Placental pericyte (primary cell): ENCODE data around the gene TTC29. TPM values are rescaled to one million over a fixed set of nuclear protein-coding genes. Genes with fewer than 3 reads are reported as not detected.

Experiments
- total RNA-seq: library from RNA; depleted of rRNA; stranded (reverse); fragments of >200 nt; gene quantifications from 2 replicates; pipeline ENCODE4 v1.2.3, GENCODE V29; 2012

TTC29 gene, protein sequence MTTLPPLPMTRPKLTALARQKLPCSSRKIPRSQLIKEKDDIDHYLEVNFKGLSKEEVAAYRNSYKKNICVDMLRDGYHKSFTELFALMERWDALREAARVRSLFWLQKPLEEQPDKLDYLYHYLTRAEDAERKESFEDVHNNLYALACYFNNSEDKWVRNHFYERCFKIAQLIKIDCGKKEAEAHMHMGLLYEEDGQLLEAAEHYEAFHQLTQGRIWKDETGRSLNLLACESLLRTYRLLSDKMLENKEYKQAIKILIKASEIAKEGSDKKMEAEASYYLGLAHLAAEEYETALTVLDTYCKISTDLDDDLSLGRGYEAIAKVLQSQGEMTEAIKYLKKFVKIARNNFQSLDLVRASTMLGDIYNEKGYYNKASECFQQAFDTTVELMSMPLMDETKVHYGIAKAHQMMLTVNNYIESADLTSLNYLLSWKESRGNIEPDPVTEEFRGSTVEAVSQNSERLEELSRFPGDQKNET
- 0.22 and 3.1 TPM in 2 replicates for total RNA-seq

DNA sequence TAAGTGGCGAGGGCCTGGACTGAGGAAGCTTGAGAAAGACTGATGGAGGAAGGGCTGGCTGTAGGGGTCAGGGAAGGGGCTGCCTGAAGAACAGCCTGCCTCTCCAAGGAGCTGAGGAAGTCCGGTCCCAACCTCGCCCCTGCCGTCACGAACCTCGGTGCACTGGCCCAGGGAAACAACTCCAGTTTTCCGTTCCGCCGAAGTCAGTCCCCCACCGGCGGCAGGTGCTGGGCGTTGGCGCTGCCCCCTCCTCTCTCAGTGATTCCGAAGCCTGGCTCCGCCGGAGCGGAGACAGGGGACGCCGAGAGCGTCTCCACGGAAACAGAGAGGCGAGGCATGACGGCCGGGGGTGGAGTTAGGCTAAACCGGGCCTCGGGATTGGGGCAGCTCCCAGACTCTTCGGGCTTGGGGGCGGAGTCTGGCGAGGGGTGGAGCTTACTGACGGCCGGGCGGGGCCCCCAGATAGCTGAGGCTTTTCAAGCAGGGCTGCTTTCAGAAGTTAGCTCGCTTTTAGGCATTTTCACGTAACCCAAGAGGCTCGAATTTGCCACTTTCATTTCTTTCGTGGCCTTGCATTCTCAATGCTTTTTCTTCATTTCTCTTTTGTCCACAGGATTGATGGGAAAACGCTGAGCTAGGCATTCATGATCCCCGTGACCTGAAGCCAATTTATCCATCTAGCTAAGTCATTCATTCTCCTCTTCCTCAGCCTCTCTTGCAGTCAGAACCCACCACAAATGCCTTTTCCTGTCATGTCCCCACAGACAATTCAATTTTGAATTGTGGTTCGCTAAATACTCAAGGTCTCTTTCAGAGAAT, at the start of gene TTC29:
TSS of gene TTC29 (minus strand) at position 309 of the 819 bp plus-strand sequence. CDS start 5,969 bp downstream, outside the sequence.

